ENCODE measurements around the gene GRIK4. TPM values are rescaled to one million over a fixed set of nuclear protein-coding genes. Genes with fewer than 3 reads are reported as not detected.

The GRIK4 gene
- total and polyA plus RNA-seq, 2 of the 4 experiments (the other 2 are of a cell fraction), result 0.18 to 0.38 TPM

GRCh38 chr11:121012091-121012490 is 500.5 kb downstream of the GRIK4 start:
- in situ Hi-C loops (cut with MboI; ENCODE audit: low sequenced_read_pairs) (no loop called here), dilution Hi-C loops (cut with HindIII; ENCODE audit: low sequenced_read_pairs, unreplicated experiment) (no loop called here), intact Hi-C loops (cut with micrococcal nuclease) (no loop called here)
- Histone ChIP-seq H3K4me1 (ENCODE audit: control insufficient read depth, insufficient read depth, low read length) (no peaks in the 10 kb centered on the region), H2AK9ac (replicated peaks; ENCODE audit: low read depth, low read length, poor library complexity) (no peak overlapping the region), H3K4me3 (ENCODE audit: insufficient read depth, low read depth, low read length) (no peak overlapping the region), H3K18ac (ENCODE audit: low read depth, low read length) (no peak overlapping the region), H2BK20ac (ENCODE audit: low read depth, low read length) (no peak overlapping the region), H4K8ac (ENCODE audit: low read depth in 2 of 2, low read length in 2 of 2) (no peak overlapping the region), H3K9ac (ENCODE audit: low read depth, low read length) (no peak overlapping the region), H4K91ac (ENCODE audit: insufficient read depth, low read depth, low read length) (no peak overlapping the region), H4K5ac (ENCODE audit: low read depth, low read length) (no peak overlapping the region), H2AK5ac (ENCODE audit: low read depth, low read length) (no peak overlapping the region), H2AFZ (replicated peaks; ENCODE audit: low read length, poor library complexity) (no peak overlapping the region), H3K4me2 (ENCODE audit: low read depth, low read length) (no peak overlapping the region), H3K27ac (ENCODE audit: insufficient read depth, low read length) (no peak overlapping the region), H2BK120ac (ENCODE audit: low read depth, low read length) (no peak overlapping the region), H3K14ac (replicated peaks; ENCODE audit: low read depth, low read length) (no peak overlapping the region), H2BK5ac (ENCODE audit: low read depth, low read length, poor library complexity, severe bottlenecking) (no peak overlapping the region), H3K23ac (ENCODE audit: low read depth, low read length) (no peak overlapping the region), H4K20me1 (ENCODE audit: insufficient read depth, low read length) (no peaks in the 10 kb centered on the region), H3K9me1 (ENCODE audit: insufficient read depth, low read length) (no peaks in the 10 kb centered on the region), H3K9me3 (ENCODE audit: control insufficient read depth, insufficient read depth, low read length) (no peaks in the 10 kb centered on the region), H3K79me1 (ENCODE audit: low read depth in 1 of 2, low read length in 2 of 2) (no peaks in the 10 kb centered on the region), H2BK15ac (ENCODE audit: low read depth, low read length) (no peak overlapping the region), H3K56ac (ENCODE audit: extremely low read depth, insufficient read depth, low read length) (no peak overlapping the region), H3K36me3 (ENCODE audit: control insufficient read depth, insufficient read depth, low read length) (no peaks in the 10 kb centered on the region), H3K4ac (ENCODE audit: low read depth, low read length) (no peak overlapping the region), H3K27me3 (ENCODE audit: control insufficient read depth, insufficient read depth, low read length) (peaks cover 4% of the 10 kb centered on the region; the same call in 1 of the 2 replicates)
- BruUV-seq (replicated peaks), result no TSS peak
- no peak for TF ChIP-seq MAFK (IDR thresholded peaks at IDR 0.05; ENCODE audit: low read depth, low read length)
- no peak for TF ChIP-seq NFE2L2 (IDR thresholded peaks at IDR 0.05; ENCODE audit: low read depth, low read length)
- no peak for TF ChIP-seq CEBPB (IDR thresholded peaks at IDR 0.05; ENCODE audit: low read depth, low read length)
- no peak for TF ChIP-seq SMC3 (IDR thresholded peaks at IDR 0.05; ENCODE audit: low read depth, low read length)
- no peak for TF ChIP-seq USF2 (IDR thresholded peaks at IDR 0.05; ENCODE audit: low read depth, low read length)
- TF ChIP-seq RCOR1 (IDR thresholded peaks at IDR 0.05; ENCODE audit: insufficient replicate concordance, low read length), result no peak
- no peak for TF ChIP-seq MXI1 (IDR thresholded peaks at IDR 0.05; ENCODE audit: borderline replicate concordance, low read depth, low read length)
- TF ChIP-seq BHLHE40 (IDR thresholded peaks at IDR 0.05; ENCODE audit: low read depth, low read length), result no peak
- TF ChIP-seq RAD21 (IDR thresholded peaks at IDR 0.05; ENCODE audit: low read length), result no peak
- TF ChIP-seq FOS (IDR thresholded peaks at IDR 0.05; ENCODE audit: low read depth, low read length), result no peak
- TF ChIP-seq, protein P1, sequence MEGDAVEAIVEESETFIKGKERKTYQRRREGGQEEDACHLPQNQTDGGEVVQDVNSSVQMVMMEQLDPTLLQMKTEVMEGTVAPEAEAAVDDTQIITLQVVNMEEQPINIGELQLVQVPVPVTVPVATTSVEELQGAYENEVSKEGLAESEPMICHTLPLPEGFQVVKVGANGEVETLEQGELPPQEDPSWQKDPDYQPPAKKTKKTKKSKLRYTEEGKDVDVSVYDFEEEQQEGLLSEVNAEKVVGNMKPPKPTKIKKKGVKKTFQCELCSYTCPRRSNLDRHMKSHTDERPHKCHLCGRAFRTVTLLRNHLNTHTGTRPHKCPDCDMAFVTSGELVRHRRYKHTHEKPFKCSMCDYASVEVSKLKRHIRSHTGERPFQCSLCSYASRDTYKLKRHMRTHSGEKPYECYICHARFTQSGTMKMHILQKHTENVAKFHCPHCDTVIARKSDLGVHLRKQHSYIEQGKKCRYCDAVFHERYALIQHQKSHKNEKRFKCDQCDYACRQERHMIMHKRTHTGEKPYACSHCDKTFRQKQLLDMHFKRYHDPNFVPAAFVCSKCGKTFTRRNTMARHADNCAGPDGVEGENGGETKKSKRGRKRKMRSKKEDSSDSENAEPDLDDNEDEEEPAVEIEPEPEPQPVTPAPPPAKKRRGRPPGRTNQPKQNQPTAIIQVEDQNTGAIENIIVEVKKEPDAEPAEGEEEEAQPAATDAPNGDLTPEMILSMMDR (conservative IDR thresholded peaks at IDR 0.05; ENCODE audit: low read depth, low read length), result no peak
- TF ChIP-seq CHD1 (IDR thresholded peaks at IDR 0.05; ENCODE audit: low read depth, low read length), result no peak
- no peak for TF ChIP-seq MAZ (IDR thresholded peaks at IDR 0.05; ENCODE audit: borderline replicate concordance, low read depth, low read length)
- TF ChIP-seq POLR2A (IDR thresholded peaks at IDR 0.05; ENCODE audit: low read depth, low read length), result no peak
- no peak for TF ChIP-seq RFX5 (IDR thresholded peaks at IDR 0.05; ENCODE audit: low read depth, low read length)
- TF ChIP-seq, protein P2, sequence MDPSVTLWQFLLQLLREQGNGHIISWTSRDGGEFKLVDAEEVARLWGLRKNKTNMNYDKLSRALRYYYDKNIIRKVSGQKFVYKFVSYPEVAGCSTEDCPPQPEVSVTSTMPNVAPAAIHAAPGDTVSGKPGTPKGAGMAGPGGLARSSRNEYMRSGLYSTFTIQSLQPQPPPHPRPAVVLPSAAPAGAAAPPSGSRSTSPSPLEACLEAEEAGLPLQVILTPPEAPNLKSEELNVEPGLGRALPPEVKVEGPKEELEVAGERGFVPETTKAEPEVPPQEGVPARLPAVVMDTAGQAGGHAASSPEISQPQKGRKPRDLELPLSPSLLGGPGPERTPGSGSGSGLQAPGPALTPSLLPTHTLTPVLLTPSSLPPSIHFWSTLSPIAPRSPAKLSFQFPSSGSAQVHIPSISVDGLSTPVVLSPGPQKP (IDR thresholded peaks at IDR 0.05; ENCODE audit: borderline replicate concordance, low read depth, low read length), result no peak
- DNase-seq (no peak), ATAC-seq (ENCODE audit: low read depth) (no peak)
- CTCF ChIA-PET, result no interaction called here
- POLR2A ChIA-PET (ENCODE audit: unreplicated experiment), result no interaction called here
- WGBS, 2 experiments (ENCODE audit: extremely low coverage in 2 of 2, insufficient read length in 1 of 2), result no CpG with 5 or more reads among the region's 1 CpG
